Activated naive CD8-positive, alpha-beta T cell treated with anti-CD3 and anti-CD28 coated beads, Interleukin-2, amount 10 ng/mL, durations not matched to agents 7 days and 5 days (primary cell): ENCODE measurements around the gene HPN. TPM values are rescaled to one million over a fixed set of nuclear protein-coding genes. Genes with fewer than 3 reads are reported as not detected.
"Not testable (repeated sequence)": the region's sequence is repeated elsewhere in the genome, so short reads cannot be mapped to it uniquely, and the experiment has no call there.

Experiments
- ATAC-seq: fragments of 150-1000 bp; cut with Tn5 transposase; one replicate; pipeline ENCODE4 v1.10.0; 2021; ENCODE audit warnings: low read depth, moderate library complexity
- POLR2A ChIA-PET: fragments of 350-600 bp; sonication (Branson Sonifier 250); formaldehyde crosslinking; loops from one replicate; lab custom pipeline; 2021; ENCODE audit warnings: antibody characterized with exemption; lab: Charles Lee
- DNase-seq: peaks from one replicate; pipeline ENCODE4 v3.0.0; 2021
- H3K27ac Mint-ChIP-seq: one replicate; pipeline ENCODE4 v1.8.0; 2022; ENCODE audit warnings: mild to moderate bottlenecking, mixed read lengths
- H3K27me3 Mint-ChIP-seq: one replicate; pipeline ENCODE4 v1.8.0; 2022; ENCODE audit warnings: mild to moderate bottlenecking, moderate library complexity, mixed read lengths
- H3K36me3 Mint-ChIP-seq: one replicate; pipeline ENCODE4 v1.8.0; 2021; ENCODE audit warnings: mild to moderate bottlenecking, mixed read lengths
- H3K4me1 Mint-ChIP-seq: one replicate; pipeline ENCODE4 v1.8.0; 2021; ENCODE audit warnings: mixed read lengths
- H3K4me3 Mint-ChIP-seq: one replicate; pipeline ENCODE4 v1.8.0; 2022; ENCODE audit warnings: mild to moderate bottlenecking, moderate library complexity, mixed read lengths
- H3K9me3 Mint-ChIP-seq: one replicate; pipeline ENCODE4 v1.8.0; 2021; ENCODE audit warnings: mixed read lengths
- total RNA-seq, 2 experiments: library from RNA; stranded (reverse); gene quantifications; one replicate each; pipeline ENCODE4 v1.2.3, GENCODE V29; 2021

Gene HPN
- total RNA-seq, 2 experiments from 2014 or later = 0.20 TPM; not detected in 1

GRCh38 chr19:35025969-35026368, 15.6 kb upstream of the HPN start:
- H3K4me1 Mint-ChIP-seq = no peaks in the 10 kb centered on the region
- H3K4me3 Mint-ChIP-seq = no peak overlapping the region
- ATAC-seq (no peak), DNase-seq (no peak)
- peaks cover 14% of the 10 kb centered on the region for H3K36me3 Mint-ChIP-seq
- no peak overlapping the region for H3K27ac Mint-ChIP-seq
- no peaks in the 10 kb centered on the region for H3K9me3 Mint-ChIP-seq
- POLR2A ChIA-PET = no interaction called here
- H3K27me3 Mint-ChIP-seq = peaks cover 3% of the 10 kb centered on the region

GRCh38 chr19:35026418-35026817, 15.1 kb upstream of the HPN start:
- no peak overlapping the region for H3K4me3 Mint-ChIP-seq
- H3K27ac Mint-ChIP-seq = no peak overlapping the region
- H3K36me3 Mint-ChIP-seq = peaks cover 13% of the 10 kb centered on the region
- DNase-seq (no peak), ATAC-seq (no peak)
- H3K9me3 Mint-ChIP-seq = no peaks in the 10 kb centered on the region
- POLR2A ChIA-PET = no interaction called here
- H3K27me3 Mint-ChIP-seq = peaks cover 7% of the 10 kb centered on the region
- peaks cover 4% of the 10 kb centered on the region for H3K4me1 Mint-ChIP-seq

GRCh38 chr19:35027009-35027408, 14.5 kb upstream of the HPN start:
- Mint-ChIP-seq H3K4me1 (peaks cover 5% of the 10 kb centered on the region), H3K27me3 (peaks cover 12% of the 10 kb centered on the region), H3K9me3 (no peaks in the 10 kb centered on the region), H3K27ac (no peak overlapping the region), H3K36me3 (peaks cover 11% of the 10 kb centered on the region), H3K4me3 (no peak overlapping the region)
- DNase-seq = no peak
- no peak for ATAC-seq
- POLR2A ChIA-PET = no interaction called here

GRCh38 chr19:35027851-35028599, 13.5 kb upstream of the HPN start:
- ATAC-seq (no peak), DNase-seq (no peak)
- peaks cover 10% of the 10 kb centered on the region for H3K36me3 Mint-ChIP-seq
- no peak overlapping the region for H3K27ac Mint-ChIP-seq
- POLR2A ChIA-PET = no interaction called here
- H3K27me3 Mint-ChIP-seq = peaks cover 20% of the 10 kb centered on the region
- H3K9me3 Mint-ChIP-seq = no peaks in the 10 kb centered on the region
- H3K4me3 Mint-ChIP-seq = no peak overlapping the region
- peaks cover 5% of the 10 kb centered on the region for H3K4me1 Mint-ChIP-seq

GRCh38 chr19:35028600-35028885, 13.0 kb upstream of the HPN start:
- not testable (repeated sequence) for H3K4me1 Mint-ChIP-seq, H3K27ac Mint-ChIP-seq, DNase-seq, H3K9me3 Mint-ChIP-seq, ATAC-seq, H3K4me3 Mint-ChIP-seq
- Mint-ChIP-seq H3K36me3 (peaks cover 10% of the 10 kb centered on the region), H3K27me3 (peaks cover 20% of the 10 kb centered on the region)
- POLR2A ChIA-PET = interaction anchor here (0.6 kb wide), 1 partner anchor 63 kb away, joined by 3 read pairs; no protein-coding TSS in a partner anchor

GRCh38 chr19:35029275-35029736, 12.2 kb upstream of the HPN start:
- H3K27ac Mint-ChIP-seq, DNase-seq, H3K4me1 Mint-ChIP-seq, H3K36me3 Mint-ChIP-seq, H3K9me3 Mint-ChIP-seq, ATAC-seq: not testable (repeated sequence)
- peaks cover 20% of the 10 kb centered on the region for H3K27me3 Mint-ChIP-seq
- H3K4me3 Mint-ChIP-seq = peak overlapping the region; percentile 48
- POLR2A ChIA-PET = interaction anchor here (0.6 to 1.0 kb wide), 3 partner anchors 15 to 968 kb away, joined by 3 to 9 read pairs (median 4); no protein-coding TSS in a partner anchor

GRCh38 chr19:35029737-35030256, 11.7 kb upstream of the HPN start:
- H3K27ac Mint-ChIP-seq = no peak overlapping the region
- ATAC-seq (peak; percentile 25), DNase-seq (no peak)
- H3K4me1 Mint-ChIP-seq = peaks cover 5% of the 10 kb centered on the region
- peaks cover 8% of the 10 kb centered on the region for H3K36me3 Mint-ChIP-seq
- H3K27me3 Mint-ChIP-seq = peaks cover 20% of the 10 kb centered on the region
- H3K9me3 Mint-ChIP-seq = no peaks in the 10 kb centered on the region
- POLR2A ChIA-PET = interaction anchor here (1.0 kb wide), 2 partner anchors 16 to 182 kb away, joined by 4 read pairs; no protein-coding TSS in a partner anchor
- H3K4me3 Mint-ChIP-seq = peak overlapping the region; percentile 16

GRCh38 chr19:35030257-35031071, 11.1 kb upstream of the HPN start, which contains the start of gene SCN1B:
Gene SCN1B (plus strand): TSS chr19:35030470. CDS start chr19:35030821, 351 bp downstream.
- peak; percentile 81 for ATAC-seq
- Mint-ChIP-seq H3K4me1 (peaks cover 5% of the 10 kb centered on the region), H3K9me3 (no peaks in the 10 kb centered on the region), H3K4me3 (peak within 1 kb of the TSS; percentile 66), H3K36me3 (peaks cover 8% of the 10 kb centered on the region), H3K27ac (no peak within 1 kb of the TSS), H3K27me3 (peaks cover 20% of the 10 kb centered on the region)
- POLR2A ChIA-PET = interaction anchor here (1.0 kb wide), 1 partner anchor 181 kb away, joined by 4 read pairs; no protein-coding TSS in a partner anchor
- DNase-seq = peak; percentile 75

GRCh38 chr19:35031072-35031881, 10.2 kb upstream of the HPN start:
- DNase-seq (no peak), ATAC-seq (no peak)
- peaks cover 8% of the 10 kb centered on the region for H3K36me3 Mint-ChIP-seq
- H3K4me1 Mint-ChIP-seq = peaks cover 5% of the 10 kb centered on the region
- POLR2A ChIA-PET = interaction anchor here (0.5 to 1.0 kb wide), 2 partner anchors 180 to 567 kb away, joined by 3 to 4 read pairs; no protein-coding TSS in a partner anchor
- peak overlapping the region; percentile 66 for H3K4me3 Mint-ChIP-seq
- H3K27me3 Mint-ChIP-seq = peaks cover 20% of the 10 kb centered on the region
- H3K27ac Mint-ChIP-seq = no peak overlapping the region
- H3K9me3 Mint-ChIP-seq = no peaks in the 10 kb centered on the region

- no peak for DNase-seq
- Mint-ChIP-seq H3K27ac (no peak overlapping the region), H3K4me1 (peaks cover 5% of the 10 kb centered on the region), H3K9me3 (no peaks in the 10 kb centered on the region), H3K27me3 (peaks cover 20% of the 10 kb centered on the region), H3K36me3 (peaks cover 6% of the 10 kb centered on the region), H3K4me3 (no peak overlapping the region)
- POLR2A ChIA-PET = no interaction called here
- no peak for ATAC-seq
Observed at GRCh38 chr19:35032356-35032865, 9.1 kb upstream of the HPN start.

GRCh38 chr19:35033067-35034004, 8.2 kb upstream of the HPN start:
- peaks cover 2% of the 10 kb centered on the region for H3K36me3 Mint-ChIP-seq
- H3K4me1 Mint-ChIP-seq = peaks cover 5% of the 10 kb centered on the region
- ATAC-seq = no peak
- no peak for DNase-seq
- POLR2A ChIA-PET = no interaction called here
- no peaks in the 10 kb centered on the region for H3K9me3 Mint-ChIP-seq
- peaks cover 20% of the 10 kb centered on the region for H3K27me3 Mint-ChIP-seq
- no peak overlapping the region for H3K27ac Mint-ChIP-seq
- H3K4me3 Mint-ChIP-seq = no peak overlapping the region
